PC-9 (cell line): Measurements from ENCODE around the gene IQCH.

Experiments used
- EZH2 ChIP-seq: fragments of 200-600 bp; sonication (generic); IDR thresholded peaks from 2 replicates; pipeline ENCODE4 v1.8.0; 2017; ENCODE audit warnings: antibody characterized with exemption, low read depth
- TF ChIP-seq, protein P1 (sequence below): fragments of 200-600 bp; sonication (generic); conservative IDR thresholded peaks from 2 replicates; pipeline ENCODE4 v1.6.1; 2017; ENCODE audit warnings: mixed run types, antibody characterized with exemption, mild to moderate bottlenecking, moderate library complexity

GRCh38 chr15:67340630-67341029 lies 86.0 kb downstream of the IQCH start:
- TF ChIP-seq, protein P1, sequence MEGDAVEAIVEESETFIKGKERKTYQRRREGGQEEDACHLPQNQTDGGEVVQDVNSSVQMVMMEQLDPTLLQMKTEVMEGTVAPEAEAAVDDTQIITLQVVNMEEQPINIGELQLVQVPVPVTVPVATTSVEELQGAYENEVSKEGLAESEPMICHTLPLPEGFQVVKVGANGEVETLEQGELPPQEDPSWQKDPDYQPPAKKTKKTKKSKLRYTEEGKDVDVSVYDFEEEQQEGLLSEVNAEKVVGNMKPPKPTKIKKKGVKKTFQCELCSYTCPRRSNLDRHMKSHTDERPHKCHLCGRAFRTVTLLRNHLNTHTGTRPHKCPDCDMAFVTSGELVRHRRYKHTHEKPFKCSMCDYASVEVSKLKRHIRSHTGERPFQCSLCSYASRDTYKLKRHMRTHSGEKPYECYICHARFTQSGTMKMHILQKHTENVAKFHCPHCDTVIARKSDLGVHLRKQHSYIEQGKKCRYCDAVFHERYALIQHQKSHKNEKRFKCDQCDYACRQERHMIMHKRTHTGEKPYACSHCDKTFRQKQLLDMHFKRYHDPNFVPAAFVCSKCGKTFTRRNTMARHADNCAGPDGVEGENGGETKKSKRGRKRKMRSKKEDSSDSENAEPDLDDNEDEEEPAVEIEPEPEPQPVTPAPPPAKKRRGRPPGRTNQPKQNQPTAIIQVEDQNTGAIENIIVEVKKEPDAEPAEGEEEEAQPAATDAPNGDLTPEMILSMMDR, result no peak
- no peak for TF ChIP-seq EZH2
